AG04449 (cell line): ENCODE results near the gene DMBX1.
A peak's percentile ranks its signal among the peaks of the same experiment; 100 is the strongest.

Experiments used
- CTCF ChIA-PET: fragments of 350-600 bp; formaldehyde crosslinking; extraction: SDS; loops from one replicate; lab custom pipeline; 2021; ENCODE audit warnings: antibody characterized with exemption; lab: Yijun Ruan, JAX
- POLR2A ChIA-PET: fragments of 400-600, 350-600 bp; formaldehyde crosslinking; extraction: SDS; loops from one replicate; lab custom pipeline; 2020; ENCODE audit warnings: antibody characterized with exemption, inconsistent platforms; lab: Yijun Ruan, JAX
- DNase-seq: peaks from one replicate; pipeline ENCODE4 v3.0.0-alpha.2; 2010; ENCODE audit warnings: low read depth, low spot score
- H3K4me3 ChIP-seq: 2 replicates; pipeline ENCODE4 v1.5.1; 2011; ENCODE audit warnings: low read depth, mild to moderate bottlenecking, control low read depth, low read length
- TF ChIP-seq, protein P1 (sequence below): IDR thresholded peaks from one replicate; pipeline ENCODE4 v1.5.1; 2011; ENCODE audit warnings: mild to moderate bottlenecking, moderate library complexity, low read length, control low read depth, inconsistent platforms; ENCODE audit not compliant: insufficient read depth; ENCODE audit errors: missing control alignments

The DMBX1 gene

DNA sequence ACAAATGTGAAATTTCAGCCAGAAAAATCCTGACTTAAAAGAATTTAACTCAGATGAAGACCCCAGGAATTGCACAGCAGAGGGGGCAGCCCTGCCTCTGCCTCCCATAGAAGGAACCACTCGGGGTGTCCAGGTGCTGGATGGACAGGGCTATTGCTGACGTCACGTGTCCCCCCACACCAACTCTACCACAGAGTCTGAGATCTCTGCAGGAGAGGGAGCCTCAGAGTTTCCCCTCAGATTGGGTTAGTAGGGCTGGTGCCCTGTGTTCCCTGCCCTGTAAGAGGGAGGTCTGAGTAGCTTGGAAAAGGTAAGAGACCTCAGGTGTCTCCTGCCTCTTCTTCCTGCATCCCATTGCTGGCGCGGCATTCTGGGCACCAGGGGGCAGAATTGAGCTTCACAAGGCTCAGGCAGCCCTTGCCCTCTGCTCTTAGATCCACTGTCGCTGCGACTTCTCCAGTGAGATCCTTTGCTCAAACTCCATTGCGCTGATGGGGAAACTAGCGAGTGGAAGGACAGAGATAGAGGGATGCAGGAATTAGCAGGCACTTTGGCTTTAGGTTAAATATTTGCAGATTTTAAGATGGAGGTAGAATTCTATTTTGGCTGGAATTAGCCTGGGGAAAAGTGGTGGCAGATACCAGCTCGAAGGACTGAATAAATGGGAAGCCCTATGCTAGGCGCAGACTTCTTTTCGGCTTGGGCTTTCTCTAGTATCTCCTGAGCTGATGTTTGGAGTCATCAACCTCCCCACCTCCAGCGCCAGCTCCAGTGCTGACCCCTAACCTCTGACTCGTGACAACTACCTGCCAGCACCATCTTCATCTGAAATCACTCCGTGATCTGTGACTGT, 42.8 kb upstream of the DMBX1 start:
- TF ChIP-seq, protein P1, sequence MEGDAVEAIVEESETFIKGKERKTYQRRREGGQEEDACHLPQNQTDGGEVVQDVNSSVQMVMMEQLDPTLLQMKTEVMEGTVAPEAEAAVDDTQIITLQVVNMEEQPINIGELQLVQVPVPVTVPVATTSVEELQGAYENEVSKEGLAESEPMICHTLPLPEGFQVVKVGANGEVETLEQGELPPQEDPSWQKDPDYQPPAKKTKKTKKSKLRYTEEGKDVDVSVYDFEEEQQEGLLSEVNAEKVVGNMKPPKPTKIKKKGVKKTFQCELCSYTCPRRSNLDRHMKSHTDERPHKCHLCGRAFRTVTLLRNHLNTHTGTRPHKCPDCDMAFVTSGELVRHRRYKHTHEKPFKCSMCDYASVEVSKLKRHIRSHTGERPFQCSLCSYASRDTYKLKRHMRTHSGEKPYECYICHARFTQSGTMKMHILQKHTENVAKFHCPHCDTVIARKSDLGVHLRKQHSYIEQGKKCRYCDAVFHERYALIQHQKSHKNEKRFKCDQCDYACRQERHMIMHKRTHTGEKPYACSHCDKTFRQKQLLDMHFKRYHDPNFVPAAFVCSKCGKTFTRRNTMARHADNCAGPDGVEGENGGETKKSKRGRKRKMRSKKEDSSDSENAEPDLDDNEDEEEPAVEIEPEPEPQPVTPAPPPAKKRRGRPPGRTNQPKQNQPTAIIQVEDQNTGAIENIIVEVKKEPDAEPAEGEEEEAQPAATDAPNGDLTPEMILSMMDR: peak; percentile 89
- ChIA-PET CTCF (interaction anchor here (0.6 to 17.6 kb wide), 38 partner anchors 9 to 279 kb away, joined by 3 to 429 read pairs (median 7); partner anchors contain the start of gene KNCN), POLR2A (no interaction called here)
- DNase-seq: no peak
- no peak overlapping the region for H3K4me3 ChIP-seq

DNA sequence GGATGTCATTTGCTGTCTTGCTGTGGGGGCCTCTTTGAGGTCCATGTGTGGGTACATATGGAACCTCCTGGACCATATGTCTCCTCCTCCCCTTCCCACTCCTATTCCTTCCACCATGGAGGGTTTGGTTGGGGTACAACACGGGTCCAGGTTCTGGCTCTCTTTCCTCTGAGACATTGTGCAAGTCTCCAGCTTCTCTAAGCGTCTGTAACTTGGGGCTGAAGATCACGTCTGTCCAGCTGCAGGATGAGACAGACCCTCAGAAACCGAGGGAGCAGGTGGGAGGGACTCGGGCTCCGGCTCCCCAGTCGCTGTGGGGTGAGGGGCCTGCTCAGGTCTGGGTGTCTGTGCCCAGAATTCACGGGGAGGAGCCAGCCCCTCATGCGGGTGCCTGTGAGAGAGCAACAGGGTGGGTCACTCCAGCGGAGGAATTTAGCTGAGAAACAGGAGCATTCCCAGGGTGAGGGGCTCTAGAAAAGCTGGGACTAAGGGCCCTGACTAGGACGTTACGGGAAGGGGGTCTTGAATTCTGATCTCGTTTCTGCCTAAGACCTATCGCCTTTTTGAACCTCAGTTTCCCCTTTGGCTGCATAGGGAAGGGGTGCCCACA, 42.0 kb upstream of the DMBX1 start:
- no peak overlapping the region for H3K4me3 ChIP-seq
- TF ChIP-seq, protein P1: no peak
- POLR2A ChIA-PET: no interaction called here
- CTCF ChIA-PET: interaction anchor here (0.6 to 17.6 kb wide), 37 partner anchors 9 to 278 kb away, joined by 3 to 429 read pairs (median 7); partner anchors contain the start of gene KNCN
- DNase-seq: no peak

DNA sequence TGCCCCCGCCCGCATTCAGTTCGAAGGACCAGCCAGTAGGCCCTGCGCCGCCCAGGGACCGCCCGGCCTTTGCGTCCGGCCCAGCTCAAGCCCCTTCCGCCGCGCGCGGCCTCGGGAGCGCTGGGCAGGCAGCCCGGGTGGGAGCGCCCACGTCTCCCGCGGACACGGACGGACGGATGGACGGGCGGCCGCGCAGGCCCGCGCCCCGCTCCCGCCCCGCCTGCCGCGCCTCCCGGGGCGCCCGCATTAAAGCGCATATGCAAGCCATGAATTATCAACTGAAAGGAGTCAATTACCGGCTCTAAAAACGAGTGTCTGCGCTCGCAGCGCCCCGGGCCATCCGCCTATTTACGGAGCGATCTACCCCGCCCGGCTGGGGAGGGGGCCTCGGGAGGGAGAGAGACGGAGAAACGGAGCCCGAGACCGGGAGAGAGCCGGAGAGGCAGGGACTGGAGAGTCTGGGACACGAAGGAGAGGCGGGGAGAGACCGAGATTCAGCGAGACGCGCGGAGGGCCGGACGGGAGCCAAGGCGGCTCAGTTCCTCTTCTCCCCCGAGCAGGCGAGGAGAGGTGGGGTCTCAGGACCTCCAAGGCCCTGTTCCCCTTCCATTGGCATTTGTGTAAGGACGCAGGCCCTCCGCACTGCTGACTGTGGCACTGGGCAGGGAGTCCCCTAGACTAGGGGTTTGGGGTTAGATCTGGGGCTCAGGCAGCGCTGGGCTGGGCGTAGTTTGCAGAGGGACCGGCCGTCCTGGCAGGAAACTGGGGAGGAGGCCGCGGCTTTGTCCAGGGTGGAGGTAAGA, 41.3 kb upstream of the DMBX1 start:
- ChIA-PET POLR2A (no interaction called here), CTCF (interaction anchor here (1.0 to 17.6 kb wide), 20 partner anchors 8 to 730 kb away, joined by 3 to 429 read pairs (median 12); a partner anchor contains a TSS)
- peak overlapping the region; percentile 8; the same call in 1 of the 2 replicates for H3K4me3 ChIP-seq
- TF ChIP-seq, protein P1: no peak
- DNase-seq: no peak

DNA sequence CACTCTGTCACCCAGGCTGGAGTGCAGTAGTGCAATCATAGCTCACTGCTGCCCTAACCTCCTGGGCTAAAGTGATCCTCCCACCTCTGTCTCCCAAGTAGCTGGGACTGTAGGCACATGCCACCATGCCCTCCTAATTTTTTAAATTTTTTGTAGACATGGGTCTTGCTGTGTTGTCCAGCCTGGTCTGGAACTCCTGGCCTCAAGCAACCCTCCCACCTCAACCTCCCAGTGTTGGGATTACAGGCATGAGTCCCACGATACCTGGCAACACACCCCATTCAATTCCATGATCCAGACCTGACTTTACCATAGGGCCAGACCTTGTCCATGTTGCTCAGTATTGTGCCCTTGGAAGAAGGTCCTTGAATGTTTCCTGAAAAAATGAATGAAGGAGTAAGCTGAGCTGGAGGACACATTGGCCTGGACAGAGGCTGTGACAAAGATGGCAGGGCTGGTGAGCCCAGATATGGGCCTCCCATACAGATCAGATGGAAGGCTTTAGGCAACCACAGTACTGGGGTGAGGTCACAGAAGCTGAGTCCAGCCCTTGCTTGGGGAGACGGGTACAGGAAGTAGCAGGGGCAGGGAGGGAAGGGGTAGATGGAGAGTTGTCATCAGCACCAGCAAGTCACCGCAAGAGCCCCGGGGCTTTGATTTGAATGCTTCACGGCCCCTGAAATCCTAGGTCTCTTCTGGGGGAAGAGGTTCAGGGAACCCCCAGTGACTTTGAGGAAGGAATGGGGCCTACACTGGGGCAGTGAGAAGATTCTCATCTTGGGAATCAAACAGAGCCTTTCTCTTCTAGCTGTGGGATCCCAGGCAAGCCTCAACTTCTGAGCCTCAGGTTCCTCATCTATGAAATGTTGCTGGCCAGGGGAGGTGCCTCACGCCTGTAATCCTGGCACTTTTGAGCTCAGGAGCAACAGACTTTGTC, 40.1 kb upstream of the DMBX1 start:
- TF ChIP-seq, protein P1: no peak
- no peak for DNase-seq
- no peak overlapping the region for H3K4me3 ChIP-seq
- ChIA-PET POLR2A (no interaction called here), CTCF (interaction anchor here (0.7 to 17.6 kb wide), 7 partner anchors 9 to 729 kb away, joined by 3 to 429 read pairs (median 5); a partner anchor contains a TSS)

DNA sequence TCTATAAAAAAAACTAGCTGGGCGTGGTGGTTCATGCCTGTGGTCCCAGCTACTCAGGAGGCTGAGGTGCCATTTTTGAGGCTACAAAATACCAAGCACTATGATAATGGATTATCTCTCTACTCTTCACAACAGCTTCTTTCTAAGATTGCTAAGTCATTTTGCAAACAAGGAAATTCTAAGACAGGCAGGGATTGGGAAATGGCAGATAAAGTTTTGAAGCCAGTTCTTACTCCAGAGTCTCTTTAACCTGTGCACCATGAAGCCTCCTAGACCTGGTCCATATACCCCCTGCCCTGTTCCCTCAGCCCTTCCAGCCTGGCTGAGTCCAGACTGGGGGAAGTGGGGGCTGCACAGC, 39.5 kb upstream of the DMBX1 start:
- POLR2A ChIA-PET: no interaction called here
- CTCF ChIA-PET: interaction anchor here (0.9 to 17.6 kb wide), 5 partner anchors 10 to 98 kb away, joined by 4 to 429 read pairs (median 5); a partner anchor contains a TSS
- DNase-seq: no peak

More for the DNA sequence above, 39.5 kb upstream of the DMBX1 start:
- TF ChIP-seq, protein P1: no peak
- no peak overlapping the region for H3K4me3 ChIP-seq
